C4-2B (cell line): ENCODE data around the gene NPIPB4.
"Not testable (repeated sequence)": the region's sequence is repeated elsewhere in the genome, so short reads cannot be mapped to it uniquely, and the experiment has no call there.

Experiments used
- H3K27ac ChIP-seq: fragments of 450-650 bp; 2 replicates; pipeline ENCODE4 v1.5.1; 2017
- CTCF ChIP-seq: fragments of 450-650 bp; conservative IDR thresholded peaks from 2 replicates; pipeline ENCODE4 v1.5.1; 2017; ENCODE audit warnings: mild to moderate bottlenecking

The NPIPB4 gene

GRCh38 chr16:21801538-21802374 lies 55.8 kb downstream of the NPIPB4 start:
- not testable (repeated sequence) for H3K27ac ChIP-seq
- peak; percentile 69 for TF ChIP-seq CTCF

GRCh38 chr16:21798601-21799000 lies 59.0 kb downstream of the NPIPB4 start:
- H3K27ac ChIP-seq: not testable (repeated sequence)

GRCh38 chr16:21793310-21793709 lies 64.2 kb downstream of the NPIPB4 start:
- H3K27ac ChIP-seq: not testable (repeated sequence)

GRCh38 chr16:21790506-21790905 lies 67.0 kb downstream of the NPIPB4 start:
- H3K27ac ChIP-seq: not testable (repeated sequence)
